Muscle layer of colon (tissue), 2 donors: ENCODE data around the gene PDZRN4.
"Not testable (repeated sequence)": the region's sequence is repeated elsewhere in the genome, so short reads cannot be mapped to it uniquely, and the experiment has no call there.

Experiments
- H3K27ac ChIP-seq: one replicate; pipeline ENCODE4 v1.7.0; 2013; ENCODE audit warnings: low read depth, mild to moderate bottlenecking, low read length, moderate library complexity
- H3K27me3 ChIP-seq, 2 donors: one replicate each; pipeline ENCODE4 v1.7.0; 2013; ENCODE audit warnings: low read length in 2 of 2, mild to moderate bottlenecking in 2 of 2; ENCODE audit not compliant: insufficient read depth in 2 of 2, control insufficient read depth in 1 of 2
- H3K36me3 ChIP-seq: one replicate; pipeline ENCODE4 v1.7.0; 2013; ENCODE audit warnings: mild to moderate bottlenecking, low read length; ENCODE audit not compliant: insufficient read depth
- H3K4me1 ChIP-seq: one replicate; pipeline ENCODE4 v1.7.0; 2013; ENCODE audit warnings: mild to moderate bottlenecking, low read length; ENCODE audit not compliant: insufficient read depth
- H3K4me3 ChIP-seq, 2 donors: one replicate each; pipeline ENCODE4 v1.7.0; 2013; ENCODE audit warnings: low read length in 2 of 2, low read depth in 1 of 2, mild to moderate bottlenecking in 1 of 2, moderate library complexity in 1 of 2
- H3K9ac ChIP-seq: one replicate; pipeline ENCODE4 v1.7.0; 2013; ENCODE audit warnings: low read length
- H3K9me3 ChIP-seq: one replicate; pipeline ENCODE4 v1.7.0; 2013; ENCODE audit warnings: mild to moderate bottlenecking, low read length
- donor health status: abdominal sarcoma.
- donor health status: Adenocarcinoma of cecum.

The PDZRN4 gene

DNA sequence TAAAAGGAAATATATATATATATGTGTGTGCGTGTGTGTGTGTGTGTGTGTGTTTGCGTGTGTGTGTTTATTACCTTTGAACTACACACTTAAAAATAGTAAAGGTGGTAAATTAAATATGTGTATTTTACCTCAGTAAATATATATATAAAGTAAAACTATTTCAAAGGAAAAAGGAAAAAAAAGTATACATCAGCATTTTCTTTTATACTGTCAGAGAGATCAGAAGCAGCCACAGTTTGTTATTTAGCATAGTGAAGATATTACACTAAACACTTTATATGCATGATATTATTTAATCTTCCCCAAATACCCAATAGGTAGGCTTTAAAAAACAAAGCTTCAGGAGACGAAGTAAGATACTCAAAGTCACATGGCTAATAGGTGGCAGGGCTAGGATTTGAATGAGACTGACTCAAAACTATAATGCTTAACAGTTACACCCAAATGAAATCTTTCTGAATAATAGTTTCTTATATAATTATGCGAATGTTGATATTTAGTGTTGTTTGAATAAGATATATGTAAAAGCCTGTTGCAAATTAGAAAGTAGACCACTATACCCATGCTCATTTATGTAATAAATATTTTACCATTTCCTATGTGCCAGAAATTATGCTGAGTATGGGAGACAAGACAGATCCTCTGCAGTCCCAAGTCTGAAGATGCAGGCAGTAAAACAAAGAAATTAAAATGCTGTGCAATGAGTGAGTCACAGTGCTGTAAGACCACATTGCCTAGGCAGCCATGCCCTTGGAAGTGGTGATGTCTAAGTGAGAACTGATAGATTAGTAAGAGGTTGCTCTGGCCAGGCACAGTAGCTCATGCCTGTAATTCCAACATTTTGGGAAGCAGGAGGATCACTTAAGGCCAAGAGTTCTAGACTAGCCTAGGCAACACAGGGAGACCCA is 66.1 kb downstream of the PDZRN4 start:
- H3K4me1 ChIP-seq, result no peaks in the 10 kb centered on the region
- H3K36me3 ChIP-seq, result no peaks in the 10 kb centered on the region
- no peak overlapping the region for H3K4me3 ChIP-seq
- H3K9me3 ChIP-seq, result no peaks in the 10 kb centered on the region
- no peak overlapping the region for H3K9ac ChIP-seq
- no peak overlapping the region for H3K27ac ChIP-seq
- H3K27me3 ChIP-seq, result no peaks in the 10 kb centered on the region

DNA sequence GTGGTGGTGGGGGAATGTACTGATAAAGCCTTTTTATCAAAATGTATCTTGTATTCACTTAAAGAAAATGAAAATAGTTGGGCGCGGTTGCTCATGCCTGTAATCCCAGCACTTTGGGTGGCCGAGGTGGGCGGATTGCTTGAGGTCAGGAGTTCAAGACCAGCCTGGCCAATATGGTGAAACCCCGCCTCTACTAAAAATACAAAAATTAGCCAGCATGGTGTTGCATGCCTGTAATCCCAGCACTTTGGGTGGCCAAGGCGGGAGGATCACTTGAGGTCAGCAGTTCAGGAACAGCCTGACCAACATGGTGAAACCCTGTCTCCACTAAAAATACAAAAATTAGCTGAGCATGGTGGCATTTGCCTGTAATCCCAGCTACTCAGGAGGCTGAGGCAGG is 75.1 kb downstream of the PDZRN4 start:
- H3K9ac ChIP-seq, H3K4me1 ChIP-seq, H3K27ac ChIP-seq, H3K4me3 ChIP-seq, H3K36me3 ChIP-seq, H3K27me3 ChIP-seq, H3K9me3 ChIP-seq: not testable (repeated sequence)

DNA sequence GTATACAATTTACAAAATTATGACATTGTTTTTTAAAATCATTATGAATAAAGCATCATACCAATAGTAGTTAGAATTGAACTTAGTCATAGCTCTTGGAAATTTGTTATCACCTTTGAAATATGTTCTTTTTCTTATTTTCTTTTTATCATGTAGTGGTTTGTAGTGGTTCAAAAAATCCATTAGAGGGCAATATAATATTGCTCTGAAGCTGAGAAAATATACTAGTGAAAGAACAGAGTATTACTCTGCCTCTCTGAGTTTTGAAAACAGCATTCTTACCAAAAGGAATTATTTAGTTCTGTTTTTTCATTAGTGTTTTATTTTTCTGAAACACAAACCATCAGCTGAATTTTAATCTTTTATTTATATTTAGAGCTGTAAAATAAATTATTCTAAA is 76.2 kb downstream of the PDZRN4 start:
- Histone ChIP-seq H3K9me3 (no peaks in the 10 kb centered on the region), H3K36me3 (no peaks in the 10 kb centered on the region), H3K4me1 (peaks cover 7% of the 10 kb centered on the region)

DNA sequence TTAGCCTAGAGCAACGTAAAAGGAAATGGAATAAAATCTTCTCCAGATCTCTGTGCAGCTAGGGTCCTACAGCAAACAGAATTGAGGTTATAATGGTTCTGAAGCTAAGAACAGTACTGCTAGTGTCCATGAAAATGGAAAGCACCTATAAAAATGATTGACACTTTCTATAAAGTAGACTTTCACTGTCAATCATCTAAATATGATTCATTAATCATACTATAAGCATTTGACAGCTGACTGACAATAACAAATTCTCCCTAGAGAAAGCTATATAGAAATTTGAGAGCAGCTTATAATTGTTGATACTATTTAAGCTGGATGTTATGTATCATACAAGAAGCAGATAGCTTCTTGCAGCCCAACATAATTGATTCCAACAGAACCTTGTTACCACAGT is 80.9 kb downstream of the PDZRN4 start:
- H3K27ac ChIP-seq, result no peak overlapping the region
- no peaks in the 10 kb centered on the region for H3K27me3 ChIP-seq
- H3K4me3 ChIP-seq, result no peak overlapping the region
- H3K36me3 ChIP-seq, result no peaks in the 10 kb centered on the region
- peaks cover 7% of the 10 kb centered on the region for H3K4me1 ChIP-seq
- no peak overlapping the region for H3K9ac ChIP-seq
- no peaks in the 10 kb centered on the region for H3K9me3 ChIP-seq

More for the DNA sequence above, 76.2 kb downstream of the PDZRN4 start:
- no peak overlapping the region for H3K9ac ChIP-seq
- no peaks in the 10 kb centered on the region for H3K27me3 ChIP-seq
- H3K27ac ChIP-seq, result no peak overlapping the region
- no peak overlapping the region for H3K4me3 ChIP-seq

DNA sequence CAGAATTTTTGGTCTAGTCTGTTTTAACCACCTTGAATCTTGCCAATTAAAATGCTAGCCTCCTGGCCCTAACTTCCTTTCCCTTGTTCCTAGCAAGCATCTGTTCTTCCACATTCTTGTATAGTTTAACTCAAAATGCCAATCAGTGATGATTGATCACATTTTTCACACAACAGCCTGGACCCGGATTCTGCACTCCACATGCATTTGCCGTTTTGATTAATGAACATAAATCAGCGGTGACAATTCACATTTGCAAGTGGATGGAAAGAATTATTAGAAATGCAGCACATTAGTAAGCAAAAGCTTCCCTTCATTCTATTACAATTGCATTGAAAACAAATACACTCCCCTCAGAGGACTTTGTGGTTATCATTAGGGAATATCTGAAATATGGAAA is 83.4 kb downstream of the PDZRN4 start:
- H3K4me3 ChIP-seq, result no peak overlapping the region
- H3K27me3 ChIP-seq, result no peaks in the 10 kb centered on the region
- no peaks in the 10 kb centered on the region for H3K9me3 ChIP-seq
- H3K27ac ChIP-seq, result no peak overlapping the region
- H3K36me3 ChIP-seq, result no peaks in the 10 kb centered on the region
- H3K9ac ChIP-seq, result no peak overlapping the region
- H3K4me1 ChIP-seq, result peaks cover 7% of the 10 kb centered on the region

DNA sequence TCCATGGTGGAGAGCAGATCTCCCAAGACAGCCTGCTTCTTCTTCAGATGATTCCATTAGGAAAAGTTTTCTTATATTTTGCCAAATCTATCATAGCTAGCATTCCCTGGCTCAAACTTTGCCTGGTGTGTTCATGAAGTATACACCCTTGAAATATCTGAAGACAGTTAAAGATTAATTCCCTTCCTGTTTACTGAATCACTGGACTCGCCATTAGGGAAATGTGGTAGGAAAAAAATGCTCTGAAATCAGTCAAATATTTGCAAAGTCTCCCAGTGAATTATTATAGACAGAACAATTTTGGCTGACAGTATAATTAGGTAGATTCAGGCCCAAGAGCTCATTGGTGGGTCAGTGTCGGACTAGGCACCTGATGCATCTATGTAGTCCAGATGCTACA is 86.5 kb downstream of the PDZRN4 start:
- peaks cover 4% of the 10 kb centered on the region for H3K4me1 ChIP-seq
- no peaks in the 10 kb centered on the region for H3K27me3 ChIP-seq
- H3K4me3 ChIP-seq, result no peak overlapping the region
- H3K27ac ChIP-seq, result no peak overlapping the region
- no peak overlapping the region for H3K9ac ChIP-seq
- no peaks in the 10 kb centered on the region for H3K9me3 ChIP-seq
- no peaks in the 10 kb centered on the region for H3K36me3 ChIP-seq

DNA sequence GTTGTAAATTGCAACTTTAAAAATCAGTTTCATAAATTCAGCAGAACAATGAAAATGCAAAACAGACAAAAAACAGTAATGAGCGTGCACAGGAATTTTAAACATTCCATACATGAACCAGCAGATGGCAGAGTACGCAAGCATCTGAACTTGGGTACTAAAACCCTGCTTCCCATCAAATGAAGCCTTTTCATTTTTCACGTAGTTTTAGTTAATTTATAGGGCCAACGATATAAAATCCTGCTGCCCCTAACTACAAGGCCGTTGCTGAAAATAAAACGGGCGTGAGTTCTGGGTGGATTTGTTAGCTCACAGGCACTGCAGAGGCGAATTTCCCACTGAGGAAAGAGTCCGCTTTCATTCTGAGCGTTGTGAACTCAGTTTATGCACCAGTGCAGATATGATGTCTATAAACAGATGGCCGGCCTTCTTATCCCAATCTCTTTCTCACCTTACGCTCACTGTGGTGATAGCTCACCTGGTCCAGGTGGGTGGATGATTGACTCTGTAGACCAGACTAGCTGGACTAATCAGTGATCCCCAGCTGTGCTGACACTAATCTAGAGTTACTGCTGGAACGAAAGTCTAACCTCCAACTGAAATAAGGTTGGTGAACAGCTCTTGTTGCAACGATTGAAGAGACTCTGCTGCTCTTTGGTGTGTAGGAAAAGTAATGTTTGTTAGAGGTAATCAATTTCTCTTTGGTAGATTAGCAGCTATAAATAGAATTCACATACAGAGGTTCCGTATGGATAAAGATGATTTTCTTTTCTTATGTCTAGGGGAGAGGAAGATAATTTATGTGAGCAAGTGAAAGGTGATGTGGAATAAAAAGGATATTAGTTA is 89.2 kb downstream of the PDZRN4 start:
- no peak overlapping the region for H3K9ac ChIP-seq
- no peak overlapping the region for H3K27ac ChIP-seq
- H3K4me3 ChIP-seq, result no peak overlapping the region
- no peaks in the 10 kb centered on the region for H3K9me3 ChIP-seq
- H3K4me1 ChIP-seq, result peaks cover 4% of the 10 kb centered on the region
- H3K36me3 ChIP-seq, result peaks cover 4% of the 10 kb centered on the region
- no peaks in the 10 kb centered on the region for H3K27me3 ChIP-seq

DNA sequence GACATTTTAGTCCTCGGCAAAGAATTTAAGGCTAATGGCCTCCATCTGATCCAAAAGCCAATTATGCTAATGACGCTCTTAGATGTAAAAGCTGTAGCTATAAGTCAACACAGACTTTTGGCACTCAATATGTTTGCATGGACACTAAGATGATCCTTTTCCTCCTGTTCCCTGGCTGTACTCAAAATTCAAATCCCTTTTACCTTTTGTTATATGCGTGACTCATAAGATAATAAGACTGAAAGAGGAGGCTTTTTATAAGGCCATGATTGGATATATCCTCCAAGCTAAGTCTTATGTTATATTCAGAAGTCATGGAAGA is 89.8 kb downstream of the PDZRN4 start:
- H3K4me3 ChIP-seq, result no peak overlapping the region
- H3K27ac ChIP-seq, result no peak overlapping the region
- H3K9ac ChIP-seq, result no peak overlapping the region
- peaks cover 4% of the 10 kb centered on the region for H3K4me1 ChIP-seq
- no peaks in the 10 kb centered on the region for H3K27me3 ChIP-seq
- H3K36me3 ChIP-seq, result peaks cover 4% of the 10 kb centered on the region
- no peaks in the 10 kb centered on the region for H3K9me3 ChIP-seq

DNA sequence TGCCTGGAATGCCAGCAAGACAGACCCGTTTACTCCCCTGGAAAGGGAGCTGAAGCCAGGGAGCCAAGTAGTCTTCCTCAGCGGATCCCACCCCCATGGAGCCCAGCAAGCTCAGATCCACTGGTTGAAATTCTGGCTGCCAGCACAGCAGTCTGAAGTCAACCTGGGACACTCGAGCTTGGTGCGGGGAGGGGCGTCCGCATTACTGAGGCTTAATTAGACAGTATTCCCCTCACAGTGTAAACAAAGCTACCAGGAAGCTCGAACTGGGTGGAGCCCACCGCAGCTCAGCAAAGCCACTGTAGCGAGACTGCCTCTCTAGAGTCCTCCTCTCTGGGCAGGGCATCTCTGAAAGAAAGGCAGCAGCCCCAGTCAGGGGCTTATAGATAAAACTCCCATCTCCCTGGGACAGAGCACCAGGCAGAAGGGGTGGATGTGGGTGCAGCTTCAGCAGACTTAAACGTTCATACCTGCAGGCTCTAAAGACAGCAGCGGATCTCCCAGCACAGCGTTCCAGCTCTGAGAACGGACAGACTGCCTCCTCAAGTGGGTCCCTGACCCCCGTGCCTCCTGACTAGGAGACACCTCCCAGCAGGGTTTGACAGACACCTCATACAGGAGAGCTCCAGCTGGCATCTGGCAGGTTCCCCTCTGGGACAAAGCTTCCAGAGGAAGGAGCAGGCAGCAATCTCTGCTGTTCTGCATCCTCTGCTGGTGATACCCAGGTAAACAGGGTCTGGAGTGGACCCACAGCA is 92.4 kb downstream of the PDZRN4 start:
- not testable (repeated sequence) for H3K9me3 ChIP-seq, H3K27me3 ChIP-seq, H3K4me1 ChIP-seq, H3K36me3 ChIP-seq, H3K9ac ChIP-seq, H3K4me3 ChIP-seq, H3K27ac ChIP-seq

DNA sequence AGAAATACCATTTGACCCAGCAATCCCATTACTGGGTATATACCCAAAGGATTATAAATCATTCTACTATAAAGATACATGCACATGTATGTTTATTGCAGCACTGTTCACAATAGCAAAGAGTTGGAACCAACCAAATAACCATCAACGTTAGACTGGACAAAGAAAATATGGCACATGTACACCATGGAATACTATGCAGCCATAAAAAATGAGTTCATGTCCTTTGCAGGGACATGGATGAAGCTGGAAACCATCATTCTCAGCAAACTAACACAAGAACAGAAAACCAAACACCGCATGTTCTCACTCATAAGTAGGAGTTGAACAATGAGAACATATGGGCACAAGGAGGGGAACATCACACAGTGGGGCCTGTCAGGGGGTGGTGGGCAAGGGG is 97.3 kb downstream of the PDZRN4 start:
- H3K9ac ChIP-seq, H3K36me3 ChIP-seq, H3K4me3 ChIP-seq, H3K9me3 ChIP-seq, H3K27me3 ChIP-seq, H3K27ac ChIP-seq: not testable (repeated sequence)
- H3K4me1 ChIP-seq, result peaks cover 14% of the 10 kb centered on the region

DNA sequence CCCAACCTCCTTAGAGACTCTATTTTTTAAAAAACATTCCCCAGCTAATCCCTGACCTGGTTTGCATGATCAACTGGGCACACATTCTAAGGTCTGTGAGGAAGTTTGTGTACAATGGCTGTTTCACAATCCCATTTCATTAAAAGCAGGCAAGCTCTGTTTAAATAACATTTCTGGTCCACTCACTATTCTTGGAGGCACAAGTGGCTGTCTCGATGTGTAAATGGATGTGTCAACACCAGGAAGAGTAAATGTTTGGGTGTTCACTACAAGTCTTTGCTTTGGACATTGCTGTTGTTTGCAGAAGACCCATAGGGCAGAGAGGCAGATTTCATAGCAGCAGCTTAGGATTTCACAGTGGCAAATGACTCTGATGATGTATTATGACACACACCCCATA is 98.3 kb downstream of the PDZRN4 start:
- no peaks in the 10 kb centered on the region for H3K36me3 ChIP-seq
- H3K9ac ChIP-seq, result no peak overlapping the region
- no peak overlapping the region for H3K27ac ChIP-seq
- H3K4me1 ChIP-seq, result peaks cover 14% of the 10 kb centered on the region
- no peaks in the 10 kb centered on the region for H3K9me3 ChIP-seq
- H3K27me3 ChIP-seq, result no peaks in the 10 kb centered on the region
- no peak overlapping the region for H3K4me3 ChIP-seq
